GM12878 (cell line): ENCODE measurements around the gene PLEKHG1. TPM values are rescaled to one million over a fixed set of nuclear protein-coding genes. Genes with fewer than 3 reads are reported as not detected.

ENCODE experiments used
- ATAC-seq: fragments of 200-7000 bp; cut with Tn5 transposase; 3 replicates; pipeline ENCODE4 v1.9.1; 2020; ENCODE audit warnings: mild to moderate bottlenecking, moderate library complexity
- BruUV-seq: library from RNA; stranded (reverse); fragments of 400-500 nt; replicated peaks from 2 replicates; lab custom pipeline; 2021; lab: Mats Ljungman, UMichigan
- CTCF ChIA-PET: fragments of 300-600 bp; sonication (Branson Sonifier 250); formaldehyde crosslinking; extraction: SDS; loops from one replicate; lab custom pipeline; 2021; ENCODE audit warnings: inconsistent platforms; lab: Yijun Ruan, JAX
- POLR2A ChIA-PET: fragments of 350-600 bp; formaldehyde crosslinking; extraction: SDS; loops from one replicate; lab custom pipeline; 2021; ENCODE audit warnings: inconsistent platforms; lab: Charles Lee
- RAD21 ChIA-PET: fragments of 300-600 bp; sonication (Branson Sonifier 250); formaldehyde crosslinking; loops from one replicate; lab custom pipeline; 2023; ENCODE audit warnings: antibody characterized with exemption; ENCODE audit not compliant: unreplicated experiment; lab: Charles Lee
- SMC1A ChIA-PET: fragments of 300-600 bp; sonication (Branson Sonifier 250); formaldehyde crosslinking; loops from one replicate; lab custom pipeline; 2023; ENCODE audit not compliant: unreplicated experiment, uncharacterized antibody; lab: Charles Lee
- DNase-seq: peaks from one replicate; pipeline ENCODE4 v3.0.0-alpha.2; 2011; ENCODE audit warnings: low read depth, low spot score
- FAIRE-seq: peaks from 3 replicates; lab custom pipeline; 2011; peaks lifted over from hg19 to GRCh38; lab: Jason Lieb, UNC
- H2AFZ ChIP-seq: 2 replicates; pipeline ENCODE4 v1.6.0; 2011; ENCODE audit warnings: low read depth, low read length, control low read depth; ENCODE audit not compliant: control insufficient read depth
- H3K27ac ChIP-seq: 2 replicates; pipeline ENCODE4 v1.5.1; 2011; ENCODE audit warnings: control low read depth; ENCODE audit not compliant: control insufficient read depth, insufficient read depth
- H3K27me3 ChIP-seq, 2 experiments: replicated peaks in 1 of 2; 2 replicates each; pipeline versions ENCODE4 v1.6.0 to v1.6.1; 2011; ENCODE audit warnings: low read length in 1 of 2; ENCODE audit not compliant: control insufficient read depth in 2 of 2, insufficient read depth in 2 of 2
- H3K36me3 ChIP-seq, 2 experiments: 2 replicates each; pipeline ENCODE4 v1.5.1; 2011; ENCODE audit warnings: low read length in 1 of 2; ENCODE audit not compliant: control insufficient read depth in 2 of 2, insufficient read depth in 2 of 2
- H3K4me1 ChIP-seq: 2 replicates; pipeline ENCODE4 v1.6.1; 2011; ENCODE audit warnings: mild to moderate bottlenecking, low read length, moderate library complexity, mixed read lengths; ENCODE audit not compliant: control insufficient read depth, insufficient read depth
- H3K4me2 ChIP-seq: 2 replicates; pipeline ENCODE4 v1.6.0; 2011; ENCODE audit warnings: control low read depth; ENCODE audit not compliant: control insufficient read depth, insufficient read depth
- H3K4me3 ChIP-seq: fragments of 200-600 bp; sonication (generic); 2 replicates; pipeline ENCODE4 v1.5.1; 2016
- H3K79me2 ChIP-seq: 2 replicates; pipeline ENCODE4 v1.6.0; 2011; ENCODE audit warnings: low read length; ENCODE audit not compliant: control insufficient read depth, insufficient read depth
- H3K9ac ChIP-seq: 2 replicates; pipeline ENCODE4 v1.8.0; 2011; ENCODE audit warnings: low read length, control low read depth, mixed read lengths; ENCODE audit not compliant: control insufficient read depth, insufficient read depth
- H3K9me3 ChIP-seq: replicated peaks from 3 replicates; pipeline ENCODE4 v1.5.1; 2011; ENCODE audit warnings: mild to moderate bottlenecking, low read length; ENCODE audit not compliant: control insufficient read depth, insufficient read depth
- H4K20me1 ChIP-seq: 2 replicates; pipeline ENCODE4 v1.6.0; 2011; ENCODE audit not compliant: control insufficient read depth, insufficient read depth
- E2F4 ChIP-seq: IDR thresholded peaks from 2 replicates; pipeline ENCODE4 v1.6.1; 2012; ENCODE audit warnings: low read depth, low read length, improper control_type of control experiment
- FOS ChIP-seq: IDR thresholded peaks from 3 replicates; pipeline ENCODE4 v1.6.1; 2011; ENCODE audit warnings: borderline replicate concordance; ENCODE audit not compliant: insufficient read length; ENCODE audit errors: extremely low read depth
- FOXK2 ChIP-seq: fragments of 450-650 bp; IDR thresholded peaks from 2 replicates; pipeline ENCODE4 v1.6.1; 2017; ENCODE audit warnings: mild to moderate bottlenecking, moderate library complexity
- JUNB ChIP-seq: IDR thresholded peaks from 2 replicates; pipeline ENCODE4 v1.6.1; 2016; ENCODE audit warnings: antibody characterized with exemption, mild to moderate bottlenecking
- JUND ChIP-seq: IDR thresholded peaks from 2 replicates; pipeline ENCODE4 v1.6.1; 2012; ENCODE audit warnings: low read depth, mild to moderate bottlenecking, low read length, improper control_type of control experiment, moderate library complexity
- NR2C2 ChIP-seq: IDR thresholded peaks from 2 replicates; pipeline ENCODE4 v1.6.1; 2011; ENCODE audit warnings: borderline replicate concordance, low read depth; ENCODE audit not compliant: control insufficient read depth, insufficient read length
- POU2F2 ChIP-seq: IDR thresholded peaks from 3 replicates; pipeline ENCODE4 v1.6.1; 2011; ENCODE audit warnings: low read depth, mild to moderate bottlenecking, low read length, borderline replicate concordance
- TCF12 ChIP-seq: IDR thresholded peaks from 2 replicates; pipeline ENCODE4 v1.6.1; 2011; ENCODE audit warnings: low read depth, mild to moderate bottlenecking, low read length
- YBX1 ChIP-seq: fragments of 450-650 bp; IDR thresholded peaks from 2 replicates; pipeline ENCODE4 v1.6.1; 2016; ENCODE audit warnings: antibody characterized with exemption
- YY1 ChIP-seq: IDR thresholded peaks from 2 replicates; pipeline ENCODE4 v1.6.1; 2011; ENCODE audit warnings: low read depth, mild to moderate bottlenecking, low read length
- ZNF217 ChIP-seq: fragments of 450-650 bp; IDR thresholded peaks from 2 replicates; pipeline ENCODE4 v1.6.1; 2017; ENCODE audit warnings: antibody characterized with exemption, mild to moderate bottlenecking
- WGBS: methylation state at CpG from one replicate; pipeline ENCODE4 v1.1.6; 2016; ENCODE audit warnings: low lambda C conversion rate; ENCODE audit not compliant: insufficient replicate concordance, insufficient coverage; ENCODE audit errors: missing lambda C conversion rate; 5-methylcytosine and 5-hydroxymethylcytosine counted together
- in situ Hi-C: fragments of 300-500 bp; cut with MboI; formaldehyde crosslinking; loops from 9 replicates; pipeline ENCODE4 v1.14.3; 2018; ENCODE audit warnings: mixed read lengths
- intact Hi-C: fragments of 100-400 bp; cut with micrococcal nuclease; formaldehyde crosslinking; loops from one replicate; pipeline ENCODE4 v1.14.2; 2022; ENCODE audit not compliant: unreplicated experiment
- polyA plus RNA-seq, 11 experiments: library from polyadenylated mRNA; depleted of rRNA in 4 of 11; unstranded in 6 of 11; stranded (reverse) in 5 of 11; fragments of >200 nt; fragmentation: Nextera tagmentation in 4 of 11; fragmentation: Illumina TruSeq in 1 of 11; extraction: Ambion mirVana in 4 of 11; extraction: Trizol in 1 of 11; gene quantifications; 1 replicate in 1 of 11; 2 replicates in 10 of 11; pipeline versions ENCODE4 v1.2.1 to v1.2.3, GENCODE V29; 2011 to 2016; ENCODE audit warnings: inconsistent platforms in 2 of 11, missing spikeins in 2 of 11, low read depth in 1 of 11
- total RNA-seq, 4 experiments: library from RNA; depleted of rRNA in 3 of 4; stranded (reverse); fragments of >200 nt in 3 of 4; fragmentation: Illumina TruSeq in 1 of 4; extraction: Trizol in 1 of 4; gene quantifications; 2 replicates each; pipeline versions ENCODE4 v1.2.1 to v1.2.3, GENCODE V29; 2013 to 2021
- TF ChIP-seq, protein P1 (sequence below): fragments of 450-650 bp; IDR thresholded peaks from 2 replicates; pipeline ENCODE4 v1.6.1; 2017; ENCODE audit warnings: mild to moderate bottlenecking
- TF ChIP-seq, protein P2 (sequence below): fragments of 450-650 bp; IDR thresholded peaks from 2 replicates; pipeline ENCODE4 v1.6.1; 2017; ENCODE audit warnings: low read depth, mild to moderate bottlenecking, moderate library complexity
- TF ChIP-seq, protein P3 (sequence below), 3 experiments: IDR thresholded peaks in 2 of 3; conservative IDR thresholded peaks in 1 of 3; 2 replicates each; pipeline ENCODE4 v1.5.1; 2011; ENCODE audit warnings: low read depth in 3 of 3, low read length in 3 of 3, mild to moderate bottlenecking in 3 of 3, control low read depth in 2 of 3, moderate library complexity in 2 of 3, inconsistent platforms in 1 of 3, mixed read lengths in 1 of 3; ENCODE audit not compliant: control insufficient read depth in 2 of 3, insufficient read depth in 1 of 3; ENCODE audit errors: extremely low read depth in 1 of 3

The PLEKHG1 gene
- total and polyA plus RNA-seq, 10 of the 15 experiments (the other 5 are each of a cell fraction or from before 2014, with no cell fraction given) = 0.77 to 17.2 (median 4.9) TPM

- H2AFZ ChIP-seq = no peak overlapping the region
- DNase-seq (no peak), FAIRE-seq (no peak), ATAC-seq (no peak)
- H4K20me1 ChIP-seq = no peaks in the 10 kb centered on the region
- 16% methylated on average over 2 of the region's 2 CpGs for WGBS
- H3K27me3 ChIP-seq = peaks cover 0 to 3% of the 10 kb centered on the region in 2 experiments; a peak in 2 of 4 replicates
- ChIA-PET CTCF (no interaction called here), RAD21 (no interaction called here), SMC1A (interaction anchor here (1.8 to 1.9 kb wide), 2 partner anchors 11 to 161 kb away, joined by 4 to 7 read pairs; no protein-coding TSS in a partner anchor), POLR2A (no interaction called here)
- BruUV-seq = no TSS peak
- H3K4me2 ChIP-seq = no peak overlapping the region
- intact Hi-C loops = no loop called here
- H3K79me2 ChIP-seq = no peaks in the 10 kb centered on the region
- no peaks in the 10 kb centered on the region for H3K36me3 ChIP-seq
- H3K4me3 ChIP-seq = no peak overlapping the region
- H3K9me3 ChIP-seq = no peaks in the 10 kb centered on the region
- no peak overlapping the region for H3K9ac ChIP-seq
- no peak overlapping the region for H3K27ac ChIP-seq
- in situ Hi-C loops = no loop called here
- no peaks in the 10 kb centered on the region for H3K4me1 ChIP-seq
- TF ChIP-seq YBX1 (no peak), TCF12 (no peak), E2F4 (no peak), JUNB (no peak), JUND (no peak), ZNF217 (no peak), POU2F2 (no peak), FOS (no peak), NR2C2 (no peak), YY1 (no peak), FOXK2 (no peak)
- TF ChIP-seq, protein P1, sequence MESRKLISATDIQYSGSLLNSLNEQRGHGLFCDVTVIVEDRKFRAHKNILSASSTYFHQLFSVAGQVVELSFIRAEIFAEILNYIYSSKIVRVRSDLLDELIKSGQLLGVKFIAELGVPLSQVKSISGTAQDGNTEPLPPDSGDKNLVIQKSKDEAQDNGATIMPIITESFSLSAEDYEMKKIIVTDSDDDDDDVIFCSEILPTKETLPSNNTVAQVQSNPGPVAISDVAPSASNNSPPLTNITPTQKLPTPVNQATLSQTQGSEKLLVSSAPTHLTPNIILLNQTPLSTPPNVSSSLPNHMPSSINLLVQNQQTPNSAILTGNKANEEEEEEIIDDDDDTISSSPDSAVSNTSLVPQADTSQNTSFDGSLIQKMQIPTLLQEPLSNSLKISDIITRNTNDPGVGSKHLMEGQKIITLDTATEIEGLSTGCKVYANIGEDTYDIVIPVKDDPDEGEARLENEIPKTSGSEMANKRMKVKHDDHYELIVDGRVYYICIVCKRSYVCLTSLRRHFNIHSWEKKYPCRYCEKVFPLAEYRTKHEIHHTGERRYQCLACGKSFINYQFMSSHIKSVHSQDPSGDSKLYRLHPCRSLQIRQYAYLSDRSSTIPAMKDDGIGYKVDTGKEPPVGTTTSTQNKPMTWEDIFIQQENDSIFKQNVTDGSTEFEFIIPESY = no peak
- TF ChIP-seq, protein P2, sequence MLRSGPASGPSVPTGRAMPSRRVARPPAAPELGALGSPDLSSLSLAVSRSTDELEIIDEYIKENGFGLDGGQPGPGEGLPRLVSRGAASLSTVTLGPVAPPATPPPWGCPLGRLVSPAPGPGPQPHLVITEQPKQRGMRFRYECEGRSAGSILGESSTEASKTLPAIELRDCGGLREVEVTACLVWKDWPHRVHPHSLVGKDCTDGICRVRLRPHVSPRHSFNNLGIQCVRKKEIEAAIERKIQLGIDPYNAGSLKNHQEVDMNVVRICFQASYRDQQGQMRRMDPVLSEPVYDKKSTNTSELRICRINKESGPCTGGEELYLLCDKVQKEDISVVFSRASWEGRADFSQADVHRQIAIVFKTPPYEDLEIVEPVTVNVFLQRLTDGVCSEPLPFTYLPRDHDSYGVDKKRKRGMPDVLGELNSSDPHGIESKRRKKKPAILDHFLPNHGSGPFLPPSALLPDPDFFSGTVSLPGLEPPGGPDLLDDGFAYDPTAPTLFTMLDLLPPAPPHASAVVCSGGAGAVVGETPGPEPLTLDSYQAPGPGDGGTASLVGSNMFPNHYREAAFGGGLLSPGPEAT = no peak
- TF ChIP-seq, protein P3, sequence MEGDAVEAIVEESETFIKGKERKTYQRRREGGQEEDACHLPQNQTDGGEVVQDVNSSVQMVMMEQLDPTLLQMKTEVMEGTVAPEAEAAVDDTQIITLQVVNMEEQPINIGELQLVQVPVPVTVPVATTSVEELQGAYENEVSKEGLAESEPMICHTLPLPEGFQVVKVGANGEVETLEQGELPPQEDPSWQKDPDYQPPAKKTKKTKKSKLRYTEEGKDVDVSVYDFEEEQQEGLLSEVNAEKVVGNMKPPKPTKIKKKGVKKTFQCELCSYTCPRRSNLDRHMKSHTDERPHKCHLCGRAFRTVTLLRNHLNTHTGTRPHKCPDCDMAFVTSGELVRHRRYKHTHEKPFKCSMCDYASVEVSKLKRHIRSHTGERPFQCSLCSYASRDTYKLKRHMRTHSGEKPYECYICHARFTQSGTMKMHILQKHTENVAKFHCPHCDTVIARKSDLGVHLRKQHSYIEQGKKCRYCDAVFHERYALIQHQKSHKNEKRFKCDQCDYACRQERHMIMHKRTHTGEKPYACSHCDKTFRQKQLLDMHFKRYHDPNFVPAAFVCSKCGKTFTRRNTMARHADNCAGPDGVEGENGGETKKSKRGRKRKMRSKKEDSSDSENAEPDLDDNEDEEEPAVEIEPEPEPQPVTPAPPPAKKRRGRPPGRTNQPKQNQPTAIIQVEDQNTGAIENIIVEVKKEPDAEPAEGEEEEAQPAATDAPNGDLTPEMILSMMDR (IDR thresholded peaks at IDR 0.05 in 2 of 3, conservative IDR thresholded peaks at IDR 0.05 in 1 of 3; ENCODE audit: control insufficient read depth in 2 of 3, extremely low read depth in 1 of 3, insufficient read depth in 1 of 3, low read depth in 3 of 3, low read length in 3 of 3) = no peak
Observed at GRCh38 chr6:150580489-150580888, 19.2 kb upstream of the PLEKHG1 start.
